GM12873 (cell line): ENCODE measurements around the gene MCMBP.

Experiments used
- CTCF ChIP-seq: IDR thresholded peaks from 2 replicates; pipeline ENCODE4 v1.5.1; 2012; ENCODE audit warnings: low read depth, mild to moderate bottlenecking, moderate library complexity, low read length, control low read depth; ENCODE audit not compliant: insufficient read depth; ENCODE audit errors: missing control alignments

MCMBP gene

GRCh38 chr10:119898577-119898976 lies 25.9 kb upstream of the MCMBP start:
- no peak for TF ChIP-seq CTCF

GRCh38 chr10:119896937-119897770 lies 24.5 kb upstream of the MCMBP start:
- no peak for TF ChIP-seq CTCF

GRCh38 chr10:119896061-119896655 lies 23.5 kb upstream of the MCMBP start:
- no peak for TF ChIP-seq CTCF

GRCh38 chr10:119893845-119894427 lies 21.3 kb upstream of the MCMBP start:
- TF ChIP-seq CTCF: no peak

- TF ChIP-seq CTCF: no peak
These were observed 20.4 kb upstream of the MCMBP start for GRCh38 chr10:119893074-119893473.

GRCh38 chr10:119892188-119893065 lies 19.8 kb upstream of the MCMBP start, which contains the start of gene SEC23IP:
TSS of gene SEC23IP (plus strand) at chr10:119892730. CDS start at chr10:119892783, 53 bp downstream.
- TF ChIP-seq CTCF: no peak
